H9 (cell line): ENCODE results near the gene ABCA1. TPM values are rescaled to one million over a fixed set of nuclear protein-coding genes. Genes with fewer than 3 reads are reported as not detected.

ENCODE experiments used
- DNase-seq: peaks from one replicate; pipeline ENCODE4 v3.0.0-alpha.2; 2017
- H2AFZ ChIP-seq: one replicate; pipeline ENCODE4 v1.6.1; 2013; ENCODE audit warnings: mild to moderate bottlenecking, low read length, control low read depth, moderate library complexity
- H2AK5ac ChIP-seq: 2 replicates; pipeline ENCODE4 v1.6.1; 2013; ENCODE audit warnings: low read length, control low read depth, mixed read lengths; ENCODE audit not compliant: insufficient read length
- H2BK120ac ChIP-seq: one replicate; pipeline ENCODE4 v1.6.1; 2013; ENCODE audit warnings: low read depth, mild to moderate bottlenecking, low read length, control low read depth, inconsistent platforms; ENCODE audit not compliant: poor library complexity, severe bottlenecking
- H2BK12ac ChIP-seq: 2 replicates; pipeline ENCODE4 v1.6.1; 2013; ENCODE audit warnings: low read length, control low read depth, mixed read lengths, low read depth; ENCODE audit not compliant: insufficient read length
- H2BK15ac ChIP-seq: 2 replicates; pipeline ENCODE4 v1.6.1; 2013; ENCODE audit warnings: low read depth, low read length, control low read depth
- H2BK20ac ChIP-seq: one replicate; pipeline ENCODE4 v1.6.1; 2013; ENCODE audit warnings: low read depth, mild to moderate bottlenecking, low read length, control low read depth, inconsistent platforms; ENCODE audit not compliant: poor library complexity, severe bottlenecking
- H2BK5ac ChIP-seq: 2 replicates; pipeline ENCODE4 v1.6.1; 2013; ENCODE audit warnings: low read length, control low read depth, mixed read lengths; ENCODE audit not compliant: insufficient read length
- H3K14ac ChIP-seq: 2 replicates; pipeline ENCODE4 v1.6.1; 2013; ENCODE audit warnings: low read length, control low read depth; ENCODE audit not compliant: insufficient read depth
- H3K18ac ChIP-seq: 2 replicates; pipeline ENCODE4 v1.6.1; 2013; ENCODE audit warnings: low read depth, mild to moderate bottlenecking, mixed read lengths, low read length, control low read depth; ENCODE audit not compliant: insufficient read length
- H3K23ac ChIP-seq: 2 replicates; pipeline ENCODE4 v1.6.1; 2013; ENCODE audit warnings: low read length, control low read depth, mixed read lengths, low read depth; ENCODE audit not compliant: insufficient read length
- H3K23me2 ChIP-seq: 2 replicates; pipeline ENCODE4 v1.6.1; 2013; ENCODE audit warnings: low read depth, mild to moderate bottlenecking, mixed read lengths, low read length, control low read depth; ENCODE audit not compliant: insufficient read length, poor library complexity, severe bottlenecking
- H3K27ac ChIP-seq: 2 replicates; pipeline ENCODE4 v1.5.1; 2013; ENCODE audit warnings: low read length, control low read depth, mixed read lengths, low read depth; ENCODE audit not compliant: insufficient read length
- H3K27me3 ChIP-seq: 2 replicates; pipeline ENCODE4 v1.6.1; 2013; ENCODE audit warnings: low read length, control low read depth, inconsistent platforms; ENCODE audit not compliant: insufficient read depth
- H3K4ac ChIP-seq: 2 replicates; pipeline ENCODE4 v1.6.1; 2013; ENCODE audit warnings: low read depth, mild to moderate bottlenecking, control low read depth, inconsistent platforms, low read length, moderate library complexity
- H3K4me1 ChIP-seq: 2 replicates; pipeline ENCODE4 v1.6.1; 2013; ENCODE audit warnings: low read length, control low read depth, inconsistent platforms; ENCODE audit not compliant: insufficient read depth
- H3K4me2 ChIP-seq: 2 replicates; pipeline ENCODE4 v1.6.1; 2013; ENCODE audit warnings: low read length, control low read depth, mixed read lengths; ENCODE audit not compliant: insufficient read length, insufficient read depth
- H3K56ac ChIP-seq: 2 replicates; pipeline ENCODE4 v1.6.1; 2013; ENCODE audit warnings: low read depth, mild to moderate bottlenecking, mixed read lengths, low read length, control low read depth; ENCODE audit not compliant: insufficient read length
- H3K79me1 ChIP-seq: 2 replicates; pipeline ENCODE4 v1.6.1; 2013; ENCODE audit warnings: low read depth, mild to moderate bottlenecking, moderate library complexity, low read length, control low read depth, inconsistent platforms; ENCODE audit not compliant: insufficient read depth, poor library complexity, severe bottlenecking
- H3K79me2 ChIP-seq: 2 replicates; pipeline ENCODE4 v1.6.1; 2013; ENCODE audit warnings: low read length, control low read depth, inconsistent platforms; ENCODE audit not compliant: insufficient read depth
- H3K9ac ChIP-seq: 2 replicates; pipeline ENCODE4 v1.6.1; 2013; ENCODE audit warnings: low read length, control low read depth, mixed read lengths; ENCODE audit not compliant: insufficient read length; ENCODE audit errors: extremely low read depth
- H3K9me3 ChIP-seq: one replicate; pipeline ENCODE4 v1.6.1; 2013; ENCODE audit warnings: low read depth, low read length, inconsistent platforms; ENCODE audit not compliant: control insufficient read depth
- H3T11ph ChIP-seq: one replicate; pipeline ENCODE4 v1.6.1; 2013; ENCODE audit warnings: mild to moderate bottlenecking, low read length, control low read depth, inconsistent platforms
- H4K20me1 ChIP-seq: one replicate; pipeline ENCODE4 v1.6.1; 2013; ENCODE audit not compliant: control insufficient read depth, insufficient read length, insufficient read depth
- H4K5ac ChIP-seq: 2 replicates; pipeline ENCODE4 v1.6.1; 2013; ENCODE audit warnings: low read depth, mild to moderate bottlenecking, mixed read lengths, low read length, control low read depth; ENCODE audit not compliant: insufficient read length
- H4K8ac ChIP-seq: replicated peaks from 2 replicates; pipeline ENCODE4 v1.6.1; 2013; ENCODE audit warnings: low read length, control low read depth, mixed read lengths, low read depth; ENCODE audit not compliant: insufficient read length
- H4K91ac ChIP-seq: 2 replicates; pipeline ENCODE4 v1.6.1; 2013; ENCODE audit warnings: low read depth, mild to moderate bottlenecking, moderate library complexity, mixed read lengths, low read length, control low read depth; ENCODE audit not compliant: insufficient read length
- H3K27ac Mint-ChIP-seq, 3 experiments: 2 replicates in 2 of 3; 3 replicates in 1 of 3; pipeline ENCODE4 v1.8.0; 2020 to 2021; ENCODE audit warnings: mixed read lengths in 3 of 3, mild to moderate bottlenecking in 1 of 3, moderate library complexity in 1 of 3
- H3K27me3 Mint-ChIP-seq: 2 replicates; pipeline ENCODE4 v1.8.0; 2021; ENCODE audit warnings: low read depth, mild to moderate bottlenecking, moderate library complexity, mixed read lengths
- H3K36me3 Mint-ChIP-seq, 3 experiments: 2 replicates in 2 of 3; 3 replicates in 1 of 3; pipeline ENCODE4 v1.8.0; 2020 to 2021; ENCODE audit warnings: low read depth in 3 of 3, mixed read lengths in 3 of 3; ENCODE audit not compliant: insufficient read depth in 1 of 3
- H3K4me1 Mint-ChIP-seq, 2 experiments: 2 replicates each; pipeline ENCODE4 v1.8.0; 2020; ENCODE audit warnings: mixed read lengths in 2 of 2
- H3K4me3 Mint-ChIP-seq, 2 experiments: 2 replicates in 1 of 2; 3 replicates in 1 of 2; pipeline ENCODE4 v1.8.0; 2020 to 2021; ENCODE audit warnings: mild to moderate bottlenecking in 2 of 2, mixed read lengths in 2 of 2, moderate library complexity in 1 of 2
- H3K9me3 Mint-ChIP-seq, 2 experiments: 2 replicates in 1 of 2; 3 replicates in 1 of 2; pipeline ENCODE4 v1.8.0; 2020; ENCODE audit warnings: mild to moderate bottlenecking in 2 of 2, mixed read lengths in 2 of 2, moderate library complexity in 1 of 2
- WGBS: extraction: QIAGEN DNeasy Blood & Tissue Kit; methylation state at CpG from one replicate; pipeline ENCODE4 v1.1.7; 2013; ENCODE audit warnings: missing lambda C conversion rate, low lambda C conversion rate, mixed read lengths; ENCODE audit not compliant: insufficient read length; ENCODE audit errors: extremely low coverage; 5-methylcytosine and 5-hydroxymethylcytosine counted together
- total RNA-seq: library from RNA; stranded (reverse); gene quantifications from 2 replicates; pipeline ENCODE4 v1.2.1, GENCODE V29; 2021
- TF ChIP-seq, protein P1 (sequence below): fragments of 200-600 bp; sonication (generic); conservative IDR thresholded peaks from 3 replicates; pipeline ENCODE4 v1.8.0; 2021; ENCODE audit warnings: antibody characterized with exemption, mild to moderate bottlenecking

The ABCA1 gene
- total RNA-seq, 1 experiment from 2014 or later = 16.6 TPM

DNA sequence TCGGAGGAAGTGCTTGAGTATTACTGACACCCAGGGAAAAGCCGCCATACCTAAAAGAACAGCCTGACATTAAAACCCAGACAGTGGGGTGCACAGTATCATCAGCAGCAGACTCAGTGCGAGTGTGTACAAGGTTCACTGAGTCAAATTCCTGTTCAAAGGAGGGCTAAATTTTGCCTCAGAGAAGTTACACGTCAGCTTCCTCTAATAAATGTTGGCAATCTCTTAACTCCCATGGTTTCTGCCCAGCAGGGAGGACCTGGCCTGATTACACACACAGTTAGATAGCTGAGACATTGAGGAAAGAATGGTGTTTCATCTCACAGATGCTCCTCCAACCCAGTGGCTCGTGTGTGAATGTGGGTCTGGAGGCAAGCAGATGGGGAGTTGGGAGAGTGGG lies 125.8 kb downstream of the ABCA1 start:
- H3K27ac Mint-ChIP-seq = no peak overlapping the region; a peak in 1 of 7 replicates
- no peak overlapping the region for H2BK20ac ChIP-seq
- H2BK12ac ChIP-seq = no peak overlapping the region
- H3T11ph ChIP-seq = no peak overlapping the region
- no peak overlapping the region for H3K27ac ChIP-seq
- H3K27me3 Mint-ChIP-seq = no peaks in the 10 kb centered on the region
- H3K18ac ChIP-seq = no peak overlapping the region
- H2AK5ac ChIP-seq = no peak overlapping the region
- no peaks in the 10 kb centered on the region for H3K9me3 Mint-ChIP-seq
- no peaks in the 10 kb centered on the region for H3K79me1 ChIP-seq
- H4K8ac ChIP-seq = no peak overlapping the region
- no peak for DNase-seq
- H3K4ac ChIP-seq = no peak overlapping the region
- no peaks in the 10 kb centered on the region for H3K23me2 ChIP-seq
- H4K91ac ChIP-seq = no peak overlapping the region
- no peaks in the 10 kb centered on the region for H3K4me1 Mint-ChIP-seq
- no peaks in the 10 kb centered on the region for H3K9me3 ChIP-seq
- TF ChIP-seq, protein P1, sequence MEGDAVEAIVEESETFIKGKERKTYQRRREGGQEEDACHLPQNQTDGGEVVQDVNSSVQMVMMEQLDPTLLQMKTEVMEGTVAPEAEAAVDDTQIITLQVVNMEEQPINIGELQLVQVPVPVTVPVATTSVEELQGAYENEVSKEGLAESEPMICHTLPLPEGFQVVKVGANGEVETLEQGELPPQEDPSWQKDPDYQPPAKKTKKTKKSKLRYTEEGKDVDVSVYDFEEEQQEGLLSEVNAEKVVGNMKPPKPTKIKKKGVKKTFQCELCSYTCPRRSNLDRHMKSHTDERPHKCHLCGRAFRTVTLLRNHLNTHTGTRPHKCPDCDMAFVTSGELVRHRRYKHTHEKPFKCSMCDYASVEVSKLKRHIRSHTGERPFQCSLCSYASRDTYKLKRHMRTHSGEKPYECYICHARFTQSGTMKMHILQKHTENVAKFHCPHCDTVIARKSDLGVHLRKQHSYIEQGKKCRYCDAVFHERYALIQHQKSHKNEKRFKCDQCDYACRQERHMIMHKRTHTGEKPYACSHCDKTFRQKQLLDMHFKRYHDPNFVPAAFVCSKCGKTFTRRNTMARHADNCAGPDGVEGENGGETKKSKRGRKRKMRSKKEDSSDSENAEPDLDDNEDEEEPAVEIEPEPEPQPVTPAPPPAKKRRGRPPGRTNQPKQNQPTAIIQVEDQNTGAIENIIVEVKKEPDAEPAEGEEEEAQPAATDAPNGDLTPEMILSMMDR = no peak
- H4K5ac ChIP-seq = no peak overlapping the region
- H2BK5ac ChIP-seq = no peak overlapping the region
- no peaks in the 10 kb centered on the region for H3K27me3 ChIP-seq
- H3K56ac ChIP-seq = no peak overlapping the region
- peaks cover 0 to 49% (median 47%) of the 10 kb centered on the region in 3 experiments; a peak in 5 of 7 replicates for H3K36me3 Mint-ChIP-seq
- H3K79me2 ChIP-seq = no peaks in the 10 kb centered on the region
- no peak overlapping the region for H3K4me3 Mint-ChIP-seq
- no peak overlapping the region for H3K14ac ChIP-seq
- H3K4me1 ChIP-seq = no peaks in the 10 kb centered on the region; the same call in 1 of the 2 replicates
- H2BK120ac ChIP-seq = no peak overlapping the region
- H3K23ac ChIP-seq = no peak overlapping the region
- H4K20me1 ChIP-seq = no peaks in the 10 kb centered on the region
- no peak overlapping the region for H3K4me2 ChIP-seq
- H2BK15ac ChIP-seq = no peak overlapping the region
- no CpG with 5 or more reads among the region's 5 CpGs for WGBS
- no peak overlapping the region for H2AFZ ChIP-seq
- H3K9ac ChIP-seq = no peak overlapping the region
